ENCODE results near the gene VPS51.
A peak's percentile ranks its signal among the peaks of the same experiment; 100 is the strongest.

VPS51 gene

GRCh38 chr11:65077451-65077850, 18.6 kb upstream of the VPS51 start:
- no peak for DNase-seq

- peak; percentile 78 for DNase-seq
Measured at GRCh38 chr11:65078151-65078550, 17.9 kb upstream of the VPS51 start.

GRCh38 chr11:65078786-65079342, 17.1 kb upstream of the VPS51 start:
- no peak for DNase-seq

- DNase-seq, result no peak
Measured at GRCh38 chr11:65083134-65083833, 12.7 kb upstream of the VPS51 start.

- peak; percentile 97 for DNase-seq
Measured at GRCh38 chr11:65083834-65084597, 12.0 kb upstream of the VPS51 start, which contains the start of the genes CDCA5 and ZFPL1. Gene CDCA5, minus strand, starts transcription at chr11:65084040. Its CDS starts 62 bp downstream, at chr11:65083978. Gene ZFPL1, plus strand, starts transcription at chr11:65084222. Its CDS starts 477 bp downstream, at chr11:65084699.

GRCh38 chr11:65084598-65085375, 11.2 kb upstream of the VPS51 start:
- DNase-seq, result no peak

- DNase-seq, result no peak
Measured at GRCh38 chr11:65085446-65085845, 10.6 kb upstream of the VPS51 start.

GRCh38 chr11:65086809-65087208, 9.2 kb upstream of the VPS51 start:
- DNase-seq, result no peak

GRCh38 chr11:65087216-65087615, 8.8 kb upstream of the VPS51 start:
- no peak for DNase-seq

GRCh38 chr11:65087827-65088226, 8.2 kb upstream of the VPS51 start:
- no peak for DNase-seq

GRCh38 chr11:65089621-65090020, 6.4 kb upstream of the VPS51 start:
- DNase-seq, result no peak

- no peak for DNase-seq
Measured at GRCh38 chr11:65090628-65091027, 5.4 kb upstream of the VPS51 start.

GRCh38 chr11:65095427-65095826, 587 bp upstream of the VPS51 start:
- DNase-seq, result no peak

GRCh38 chr11:65096926-65097325, 912 bp downstream of the VPS51 start:
- no peak for DNase-seq

- DNase-seq, result no peak
Measured at GRCh38 chr11:65100674-65101350, 4.8 kb downstream of the VPS51 start.

GRCh38 chr11:65102142-65103095, 6.4 kb downstream of the VPS51 start:
- DNase-seq, result no peak

GRCh38 chr11:65103476-65103875, 7.5 kb downstream of the VPS51 start:
- DNase-seq, result no peak

GRCh38 chr11:65104628-65105027, 8.6 kb downstream of the VPS51 start:
- DNase-seq, result no peak

GRCh38 chr11:65107078-65107477, 11.1 kb downstream of the VPS51 start:
- no peak for DNase-seq

GRCh38 chr11:65107751-65108468, 11.9 kb downstream of the VPS51 start:
- DNase-seq, result no peak

All from activated CD4-positive, alpha-beta T cell treated with anti-CD3 and anti-CD28 coated beads for 48 hours (primary cell).